K562 (cell line): ENCODE results near the gene OLFML1. TPM values are rescaled to one million over a fixed set of nuclear protein-coding genes. Genes with fewer than 3 reads are reported as not detected.

Experiments used
- ATAC-seq: fragments of 200-7000 bp; cut with Tn5 transposase; 3 replicates; pipeline ENCODE4 v1.9.1; 2020; ENCODE audit warnings: moderate library complexity
- BruUV-seq: library from RNA; stranded (reverse); fragments of 400-500 nt; replicated peaks from 2 replicates; lab custom pipeline; 2021; lab: Mats Ljungman, UMichigan
- CTCF ChIA-PET: fragments of 300-600 bp; formaldehyde crosslinking; extraction: SDS; loops from one replicate; lab custom pipeline; 2021; ENCODE audit warnings: low intra/inter-chr PET ratio; lab: Yijun Ruan, JAX
- POLR2A ChIA-PET: fragments of 300-600, 350-650 bp; sonication (Branson Sonifier 250); formaldehyde crosslinking; extraction: SDS; loops from one replicate; lab custom pipeline; 2021; ENCODE audit warnings: antibody characterized with exemption, inconsistent platforms; lab: Yijun Ruan, JAX
- DNase-seq, 4 experiments: peaks; one replicate each; pipeline versions ENCODE4 v3.0.0 to v3.0.0-alpha.2; 2011 to 2018; ENCODE audit warnings: low spot score in 3 of 4, mixed read lengths in 3 of 4; ENCODE audit errors: extremely low read depth in 1 of 4
- FAIRE-seq: peaks from 2 replicates; lab custom pipeline; 2011; peaks lifted over from hg19 to GRCh38; lab: Jason Lieb, UNC
- H2AFZ ChIP-seq: 2 replicates; pipeline ENCODE4 v1.6.0; 2011; ENCODE audit warnings: low read depth, low read length, control low read depth, inconsistent platforms
- H3K27ac ChIP-seq: fragments of 200-600 bp; 3 replicates; pipeline ENCODE4 v1.8.0; 2011; ENCODE audit warnings: low read depth, mild to moderate bottlenecking, control low read depth, inconsistent platforms, low read length, moderate library complexity, mixed read lengths; ENCODE audit errors: extremely low read depth
- H3K27me3 ChIP-seq, 2 experiments: fragments of 300-600 bp in 1 of 2; 2 replicates in 1 of 2; 3 replicates in 1 of 2; pipeline versions ENCODE4 v1.6.0 to v1.8.0; 2011; ENCODE audit warnings: inconsistent platforms in 2 of 2, low read length in 2 of 2, mild to moderate bottlenecking in 1 of 2, mixed read lengths in 1 of 2, moderate library complexity in 1 of 2; ENCODE audit not compliant: control insufficient read depth in 2 of 2, insufficient read depth in 2 of 2
- H3K36me3 ChIP-seq: fragments of 300-600 bp; 3 replicates; pipeline ENCODE4 v1.8.0; 2011; ENCODE audit warnings: mild to moderate bottlenecking, low read length, inconsistent platforms; ENCODE audit not compliant: control insufficient read depth, insufficient read depth
- H3K4me1 ChIP-seq, 2 experiments: fragments of 200-600 bp in 1 of 2; replicated peaks in 1 of 2; 2 replicates in 1 of 2; 3 replicates in 1 of 2; pipeline versions ENCODE4 v1.5.1 to v1.8.0; 2011; ENCODE audit warnings: inconsistent platforms in 2 of 2, low read length in 2 of 2, mild to moderate bottlenecking in 1 of 2, mixed read lengths in 1 of 2, moderate library complexity in 1 of 2; ENCODE audit not compliant: control insufficient read depth in 2 of 2, insufficient read depth in 2 of 2
- H3K4me2 ChIP-seq: 2 replicates; pipeline ENCODE4 v1.6.1; 2011; ENCODE audit warnings: low read length, control low read depth, inconsistent platforms, mixed read lengths; ENCODE audit not compliant: insufficient read depth
- H3K4me3 ChIP-seq: fragments of 200-600 bp; sonication (generic), shearing (Covaris generic); 2 replicates; pipeline ENCODE4 v1.5.1; 2016; ENCODE audit warnings: control low read depth, inconsistent platforms
- H3K79me2 ChIP-seq: fragments of 200-600 bp; 3 replicates; pipeline ENCODE4 v1.8.0; 2011; ENCODE audit warnings: low read length, inconsistent platforms; ENCODE audit not compliant: control insufficient read depth, insufficient read depth
- H3K9ac ChIP-seq, 2 experiments: 2 replicates each; pipeline versions ENCODE4 v1.6.0 to v1.6.1; 2011; ENCODE audit warnings: low read depth in 2 of 2, low read length in 2 of 2, control low read depth in 1 of 2, inconsistent platforms in 1 of 2, mild to moderate bottlenecking in 1 of 2, mixed read lengths in 1 of 2; ENCODE audit not compliant: insufficient read depth in 1 of 2
- H3K9me1 ChIP-seq: one replicate; pipeline ENCODE4 v1.6.0; 2011; ENCODE audit warnings: inconsistent platforms, mild to moderate bottlenecking, low read length, moderate library complexity; ENCODE audit not compliant: control insufficient read depth, insufficient read depth
- H3K9me3 ChIP-seq: replicated peaks from 2 replicates; pipeline ENCODE4 v1.5.1; 2011; ENCODE audit warnings: low read depth, low read length, inconsistent platforms; ENCODE audit not compliant: control insufficient read depth, insufficient read depth
- H4K20me1 ChIP-seq: replicated peaks from 2 replicates; pipeline ENCODE4 v1.6.1; 2011; ENCODE audit warnings: low read length, inconsistent platforms, mixed read lengths; ENCODE audit not compliant: control insufficient read depth, insufficient read depth
- L3MBTL2 ChIP-seq: fragments of 450-650 bp; IDR thresholded peaks from 2 replicates; pipeline ENCODE4 v1.6.1; 2016; ENCODE audit warnings: mild to moderate bottlenecking, moderate library complexity
- STAT6 ChIP-seq: sonication (generic); formaldehyde crosslinking; IDR thresholded peaks from 2 replicates; pipeline ENCODE4 v1.8.1; 2023; ENCODE audit warnings: mild to moderate bottlenecking, missing genetic modification reagents
- TRIM28 ChIP-seq: fragments of 450-650 bp; IDR thresholded peaks from 2 replicates; pipeline ENCODE4 v1.6.1; 2017
- WGBS: fragments of 100-300 bp; shearing (Covaris generic); methylation state at CpG from one replicate; pipeline ENCODE4 v1.1.6; 2016; ENCODE audit warnings: low coverage, mixed read lengths; ENCODE audit not compliant: insufficient coverage; ENCODE audit errors: missing lambda C conversion rate; 5-methylcytosine and 5-hydroxymethylcytosine counted together
- in situ Hi-C: fragments of 300-500 bp; cut with MboI; formaldehyde crosslinking; loops from 4 replicates; pipeline ENCODE4 v1.15.0; 2018; ENCODE audit warnings: inconsistent platforms, mixed read lengths
- intact Hi-C: fragments of 100-400 bp; cut with micrococcal nuclease; formaldehyde crosslinking; loops from 2 replicates; pipeline ENCODE4 v1.14.2; 2022
- polyA plus RNA-seq, 8 experiments: library from polyadenylated mRNA; depleted of rRNA in 4 of 8; stranded (reverse) in 5 of 8; unstranded in 3 of 8; fragments of >200 nt; fragmentation: Nextera tagmentation in 2 of 8; fragmentation: Illumina TruSeq in 1 of 8; extraction: Ambion mirVana in 2 of 8; extraction: Trizol in 1 of 8; gene quantifications; 2 replicates each; pipeline versions ENCODE4 v1.2.1 to v1.2.3, GENCODE V29; 2011 to 2014; ENCODE audit warnings: inconsistent platforms in 1 of 8, missing spikeins in 1 of 8
- total RNA-seq, 7 experiments: library from RNA; depleted of rRNA in 6 of 7; stranded (reverse); fragments of >200 nt in 6 of 7; fragmentation: Illumina TruSeq in 2 of 7; extraction: Trizol in 2 of 7; gene quantifications; 2 replicates each; pipeline versions ENCODE4 v1.2.1 to v1.2.3, GENCODE V29; 2011 to 2021; ENCODE audit warnings: low replicate concordance in 1 of 7

OLFML1 gene
- total and polyA plus RNA-seq, 9 of the 15 experiments (the other 6 are each of a cell fraction or from before 2014, with no cell fraction given): not detected

GRCh38 chr11:7451952-7452494 is 33.3 kb upstream of the OLFML1 start:
- CTCF ChIA-PET: no interaction called here

More at GRCh38 chr11:7451952-7452494, 33.3 kb upstream of the OLFML1 start:
- no peak overlapping the region for H3K9ac ChIP-seq
- in situ Hi-C loops: no loop called here
- no peak for FAIRE-seq
- no peaks in the 10 kb centered on the region for H3K36me3 ChIP-seq
- no TSS peak for BruUV-seq
- no peak overlapping the region for H2AFZ ChIP-seq
- intact Hi-C loops: no loop called here
- no peak for TF ChIP-seq L3MBTL2
- TF ChIP-seq TRIM28: no peak
- no peak for TF ChIP-seq STAT6 (CRISPR knock-in tag)
- no peak for ATAC-seq
- H3K4me3 ChIP-seq: no peak overlapping the region
- POLR2A ChIA-PET: no interaction called here
- no peaks in the 10 kb centered on the region for H3K4me1 ChIP-seq
- H3K9me1 ChIP-seq: no peaks in the 10 kb centered on the region
- H3K9me3 ChIP-seq: no peaks in the 10 kb centered on the region
- H3K27ac ChIP-seq: no peak overlapping the region
- no peaks in the 10 kb centered on the region for H3K79me2 ChIP-seq
- no peaks in the 10 kb centered on the region for H4K20me1 ChIP-seq
- no peak for DNase-seq
- peaks cover 0 to 8% of the 10 kb centered on the region in 2 experiments; a peak in 3 of 5 replicates for H3K27me3 ChIP-seq
- 0% methylated on average over 1 of the region's 1 CpG for WGBS
- H3K4me2 ChIP-seq: no peak overlapping the region
